GM12872 (cell line): ENCODE data around the gene PSORS1C2.

ENCODE experiments used
- CTCF ChIP-seq: IDR thresholded peaks from 3 replicates; pipeline ENCODE4 v1.5.1; 2011; ENCODE audit warnings: low read depth, mild to moderate bottlenecking, low read length, moderate library complexity; ENCODE audit not compliant: insufficient read depth

PSORS1C2 gene

GRCh38 chr6:31125586-31126363, 13.1 kb downstream of the PSORS1C2 start:
- TF ChIP-seq CTCF: no peak

- TF ChIP-seq CTCF: no peak
These were observed 13.7 kb downstream of the PSORS1C2 start for GRCh38 chr6:31125162-31125561.

GRCh38 chr6:31122791-31123706, 15.8 kb downstream of the PSORS1C2 start:
- no peak for TF ChIP-seq CTCF

GRCh38 chr6:31121131-31121790, 17.6 kb downstream of the PSORS1C2 start:
- no peak for TF ChIP-seq CTCF

- no peak for TF ChIP-seq CTCF
These were observed 18.5 kb downstream of the PSORS1C2 start, which contains the start of gene CDSN for GRCh38 chr6:31120151-31120915. CDSN (minus strand) TSS chr6:31120446; CDS start chr6:31120419, 27 bp downstream.

GRCh38 chr6:31118178-31118577, 20.7 kb downstream of the PSORS1C2 start:
- no peak for TF ChIP-seq CTCF
